Panc1 (cell line): ENCODE results near the gene C12orf56. TPM values are rescaled to one million over a fixed set of nuclear protein-coding genes. Genes with fewer than 3 reads are reported as not detected.

Experiments used
- ATAC-seq: fragments of 200-7000 bp; cut with Tn5 transposase; 2 replicates; pipeline ENCODE4 v1.9.1; 2020; ENCODE audit warnings: mild to moderate bottlenecking, moderate library complexity
- Bru-seq: library from RNA; stranded (reverse); fragments of 400-500 nt; gene quantifications from one replicate; lab custom pipeline; 2021; lab: Mats Ljungman, UMichigan
- BruChase-seq, 2 experiments: library from RNA; stranded (reverse); fragments of 400-500 nt; gene quantifications; one replicate each; lab custom pipeline; 2021; lab: Mats Ljungman, UMichigan
- BruUV-seq: library from RNA; stranded (reverse); fragments of 400-500 nt; replicated peaks from 2 replicates; lab custom pipeline; 2021; lab: Mats Ljungman, UMichigan
- CTCF ChIA-PET: fragments of 300-600 bp; sonication (Branson Sonifier 250); formaldehyde crosslinking; loops from one replicate; lab custom pipeline; 2022; ENCODE audit warnings: antibody characterized with exemption; lab: Charles Lee
- POLR2A ChIA-PET: fragments of 300-600 bp; sonication (Branson Sonifier 250); formaldehyde crosslinking; loops from one replicate; lab custom pipeline; 2022; ENCODE audit warnings: antibody characterized with exemption; lab: Charles Lee
- DNase-seq: peaks from one replicate; pipeline ENCODE4 v3.0.0-alpha.2; 2010; ENCODE audit warnings: low read depth, low spot score
- H3K27ac ChIP-seq: 2 replicates; pipeline ENCODE4 v1.5.1; 2011; ENCODE audit warnings: mild to moderate bottlenecking, low read length, inconsistent platforms
- H3K27me3 ChIP-seq: fragments of 200-500 bp; sonication (Bioruptor generic); 2 replicates; pipeline ENCODE4 v1.6.0; 2014; ENCODE audit warnings: low read length, inconsistent platforms; ENCODE audit not compliant: control insufficient read depth, insufficient read depth
- H3K36me3 ChIP-seq: fragments of 200-500 bp; sonication (Bioruptor generic); 2 replicates; pipeline ENCODE4 v1.5.1; 2014; ENCODE audit warnings: inconsistent platforms, mild to moderate bottlenecking, low read length, moderate library complexity; ENCODE audit not compliant: control insufficient read depth, insufficient read depth
- H3K4me1 ChIP-seq: 2 replicates; pipeline ENCODE4 v1.5.1; 2011; ENCODE audit warnings: inconsistent platforms, mild to moderate bottlenecking, low read length, moderate library complexity; ENCODE audit not compliant: control insufficient read depth, insufficient read depth
- H3K4me3 ChIP-seq, 2 experiments: 2 replicates each; pipeline ENCODE4 v1.5.1; 2011 to 2012; ENCODE audit warnings: low read depth in 2 of 2, low read length in 2 of 2, mild to moderate bottlenecking in 2 of 2, inconsistent platforms in 1 of 2, moderate library complexity in 1 of 2
- H3K9me3 ChIP-seq: fragments of 200-500 bp; sonication (Bioruptor generic); 2 replicates; pipeline ENCODE4 v1.5.1; 2014; ENCODE audit warnings: low read depth, mild to moderate bottlenecking, inconsistent platforms, low read length, moderate library complexity; ENCODE audit not compliant: control insufficient read depth, insufficient read depth
- POLR2AphosphoS5 ChIP-seq: IDR thresholded peaks from 2 replicates; pipeline ENCODE4 v1.6.1; 2012; ENCODE audit warnings: mild to moderate bottlenecking, low read depth, low read length, moderate library complexity
- SIN3A ChIP-seq: IDR thresholded peaks from 2 replicates; pipeline ENCODE4 v1.6.1; 2012; ENCODE audit warnings: low read depth, mild to moderate bottlenecking, low read length, moderate library complexity, borderline replicate concordance; ENCODE audit not compliant: insufficient read depth
- TCF7L2 ChIP-seq: IDR thresholded peaks from 2 replicates; pipeline ENCODE4 v1.6.1; 2011; ENCODE audit warnings: mild to moderate bottlenecking, low read depth, low read length, inconsistent platforms
- in situ Hi-C: cut with HindIII; loops from 2 replicates; pipeline ENCODE4 v1.10.0; 2016; ENCODE audit warnings: low sequenced_read_pairs, low pct_unique_long_range_greater_than_20kb
- intact Hi-C: fragments of 100-400 bp; cut with micrococcal nuclease; formaldehyde crosslinking; loops from one replicate; pipeline ENCODE4 v1.10.0; 2022; ENCODE audit not compliant: unreplicated experiment
- long read RNA-seq: library from polyadenylated mRNA; unstranded; transcript quantifications from one replicate; pipeline ENCODE4 v2.0.0, GENCODE V29; 2021; ENCODE audit not compliant: unreplicated experiment
- polyA plus RNA-seq: library from polyadenylated mRNA; unstranded; fragments of >200 nt; gene quantifications from one replicate; pipeline ENCODE4 v1.2.1, GENCODE V29; 2012; ENCODE audit warnings: missing spikeins; ENCODE audit not compliant: insufficient read length
- total RNA-seq: library from RNA; stranded (reverse); gene quantifications from one replicate; pipeline ENCODE4 v1.2.1, GENCODE V29; 2021; ENCODE audit not compliant: unreplicated experiment
- TF ChIP-seq, protein P1 (sequence below), 2 experiments: IDR thresholded peaks; 2 replicates each; pipeline ENCODE4 v1.6.1; 2011 to 2012; ENCODE audit warnings: low read depth in 2 of 2, control low read depth in 1 of 2, low read length in 1 of 2, mild to moderate bottlenecking in 1 of 2, moderate library complexity in 1 of 2; ENCODE audit not compliant: insufficient read depth in 1 of 2
- TF ChIP-seq, protein P2 (sequence below): fragments of 450-650 bp; IDR thresholded peaks from 2 replicates; pipeline ENCODE4 v1.5.1; 2017; ENCODE audit warnings: mild to moderate bottlenecking

C12orf56 gene, protein sequence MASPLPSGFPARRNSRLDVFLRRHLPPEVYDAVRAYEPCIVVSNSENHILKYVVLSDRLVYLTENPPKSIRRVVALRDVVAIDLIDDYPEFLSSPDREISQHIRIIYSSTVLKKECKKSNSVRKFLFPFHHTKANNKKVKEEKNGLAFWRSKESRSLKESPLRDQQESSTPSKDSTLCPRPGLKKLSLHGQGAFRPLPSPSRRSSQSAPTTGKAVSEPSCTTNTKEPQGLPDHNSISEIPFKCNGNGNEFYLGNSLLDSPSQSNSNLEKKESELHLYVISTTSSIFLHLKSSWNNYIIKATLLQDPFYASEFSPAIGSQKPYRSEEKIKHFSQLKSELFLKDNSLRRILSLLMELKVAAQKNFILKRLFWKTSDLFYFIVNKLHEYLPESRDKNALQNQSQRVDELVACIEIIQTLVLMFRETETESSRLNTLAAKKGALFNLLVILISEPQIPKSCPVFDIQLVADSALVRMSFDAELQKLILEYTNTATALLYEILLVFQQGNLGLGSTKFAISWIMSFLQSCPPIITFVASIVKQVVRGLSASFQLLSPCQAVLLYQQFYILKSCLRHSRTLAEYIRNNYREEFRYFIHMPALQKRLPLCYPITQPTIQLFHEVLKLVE
- 2.8 TPM for total RNA-seq
- 2.3 TPM for polyA plus RNA-seq
- percentile 49 among the genes with signal in this experiment for Bru-seq, nascent RNA
- percentile 47 among the genes with signal in this experiment for BruChase-seq, experiment 1, labeled RNA remaining after a 2-hour chase
- BruChase-seq, experiment 2, labeled RNA remaining after a 6-hour chase: percentile 41 among the genes with signal in this experiment
- long read RNA-seq, partial matches to known transcripts: 2 of 9 reads
- long read RNA-seq, other reads (novel, unspliced or antisense): 4 of 9 reads

DNA sequence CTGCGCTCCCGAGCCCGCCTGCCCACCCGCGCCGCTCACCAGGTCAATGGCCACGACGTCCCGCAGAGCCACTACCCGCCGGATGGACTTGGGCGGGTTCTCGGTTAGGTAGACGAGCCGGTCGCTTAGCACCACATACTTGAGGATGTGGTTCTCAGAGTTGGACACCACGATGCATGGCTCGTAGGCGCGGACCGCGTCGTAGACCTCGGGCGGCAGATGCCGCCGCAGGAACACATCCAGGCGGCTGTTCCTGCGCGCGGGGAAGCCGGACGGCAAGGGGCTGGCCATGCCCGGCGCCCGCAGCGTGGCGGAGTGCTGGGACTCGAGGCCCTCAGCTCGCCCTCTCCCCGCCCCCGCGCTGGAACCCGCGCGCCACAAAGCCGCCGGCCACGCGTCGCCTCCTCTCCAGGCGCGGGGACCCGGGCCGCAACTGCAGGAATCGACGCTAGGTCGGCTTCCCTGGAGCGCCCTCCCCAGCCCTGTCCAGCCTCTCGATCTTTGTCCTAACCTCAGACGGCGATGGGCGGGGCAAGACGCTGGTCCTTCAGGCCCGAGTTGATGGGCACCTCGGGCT is at the start of gene C12orf56:
TSS of gene C12orf56 (minus strand) at position 484 of the 577 bp plus-strand sequence. CDS start at position 291, 193 bp downstream.
- ChIA-PET CTCF (interaction anchor here (0.5 to 0.7 kb wide), 2 partner anchors 76 to 542 kb away, joined by 3 read pairs; no protein-coding TSS in a partner anchor), POLR2A (no interaction called here)
- Histone ChIP-seq H3K9me3 (no peaks in the 10 kb centered on the region), H3K36me3 (no peaks in the 10 kb centered on the region), H3K27ac (peak within 1 kb of the TSS; percentile 62), H3K27me3 (no peaks in the 10 kb centered on the region), H3K4me1 (peaks cover 7% of the 10 kb centered on the region), H3K4me3 (peak within 1 kb of the TSS; percentile 52 to 64)
- TF ChIP-seq SIN3A (no peak), POLR2AphosphoS5 (0 out of 2 replicates have a peak, but pooled peaks have one; percentile 29), TCF7L2 (no peak)
- TF ChIP-seq, protein P1, sequence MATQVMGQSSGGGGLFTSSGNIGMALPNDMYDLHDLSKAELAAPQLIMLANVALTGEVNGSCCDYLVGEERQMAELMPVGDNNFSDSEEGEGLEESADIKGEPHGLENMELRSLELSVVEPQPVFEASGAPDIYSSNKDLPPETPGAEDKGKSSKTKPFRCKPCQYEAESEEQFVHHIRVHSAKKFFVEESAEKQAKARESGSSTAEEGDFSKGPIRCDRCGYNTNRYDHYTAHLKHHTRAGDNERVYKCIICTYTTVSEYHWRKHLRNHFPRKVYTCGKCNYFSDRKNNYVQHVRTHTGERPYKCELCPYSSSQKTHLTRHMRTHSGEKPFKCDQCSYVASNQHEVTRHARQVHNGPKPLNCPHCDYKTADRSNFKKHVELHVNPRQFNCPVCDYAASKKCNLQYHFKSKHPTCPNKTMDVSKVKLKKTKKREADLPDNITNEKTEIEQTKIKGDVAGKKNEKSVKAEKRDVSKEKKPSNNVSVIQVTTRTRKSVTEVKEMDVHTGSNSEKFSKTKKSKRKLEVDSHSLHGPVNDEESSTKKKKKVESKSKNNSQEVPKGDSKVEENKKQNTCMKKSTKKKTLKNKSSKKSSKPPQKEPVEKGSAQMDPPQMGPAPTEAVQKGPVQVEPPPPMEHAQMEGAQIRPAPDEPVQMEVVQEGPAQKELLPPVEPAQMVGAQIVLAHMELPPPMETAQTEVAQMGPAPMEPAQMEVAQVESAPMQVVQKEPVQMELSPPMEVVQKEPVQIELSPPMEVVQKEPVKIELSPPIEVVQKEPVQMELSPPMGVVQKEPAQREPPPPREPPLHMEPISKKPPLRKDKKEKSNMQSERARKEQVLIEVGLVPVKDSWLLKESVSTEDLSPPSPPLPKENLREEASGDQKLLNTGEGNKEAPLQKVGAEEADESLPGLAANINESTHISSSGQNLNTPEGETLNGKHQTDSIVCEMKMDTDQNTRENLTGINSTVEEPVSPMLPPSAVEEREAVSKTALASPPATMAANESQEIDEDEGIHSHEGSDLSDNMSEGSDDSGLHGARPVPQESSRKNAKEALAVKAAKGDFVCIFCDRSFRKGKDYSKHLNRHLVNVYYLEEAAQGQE (IDR thresholded peaks at IDR 0.05; ENCODE audit: insufficient read depth in 1 of 2, low read depth in 2 of 2, low read length in 1 of 2): 0 out of 4 replicates have a peak, but pooled peaks of 1 of the 2 experiments have one; percentile 35
- TF ChIP-seq, protein P2, sequence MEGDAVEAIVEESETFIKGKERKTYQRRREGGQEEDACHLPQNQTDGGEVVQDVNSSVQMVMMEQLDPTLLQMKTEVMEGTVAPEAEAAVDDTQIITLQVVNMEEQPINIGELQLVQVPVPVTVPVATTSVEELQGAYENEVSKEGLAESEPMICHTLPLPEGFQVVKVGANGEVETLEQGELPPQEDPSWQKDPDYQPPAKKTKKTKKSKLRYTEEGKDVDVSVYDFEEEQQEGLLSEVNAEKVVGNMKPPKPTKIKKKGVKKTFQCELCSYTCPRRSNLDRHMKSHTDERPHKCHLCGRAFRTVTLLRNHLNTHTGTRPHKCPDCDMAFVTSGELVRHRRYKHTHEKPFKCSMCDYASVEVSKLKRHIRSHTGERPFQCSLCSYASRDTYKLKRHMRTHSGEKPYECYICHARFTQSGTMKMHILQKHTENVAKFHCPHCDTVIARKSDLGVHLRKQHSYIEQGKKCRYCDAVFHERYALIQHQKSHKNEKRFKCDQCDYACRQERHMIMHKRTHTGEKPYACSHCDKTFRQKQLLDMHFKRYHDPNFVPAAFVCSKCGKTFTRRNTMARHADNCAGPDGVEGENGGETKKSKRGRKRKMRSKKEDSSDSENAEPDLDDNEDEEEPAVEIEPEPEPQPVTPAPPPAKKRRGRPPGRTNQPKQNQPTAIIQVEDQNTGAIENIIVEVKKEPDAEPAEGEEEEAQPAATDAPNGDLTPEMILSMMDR: peak; percentile 53
- BruUV-seq: no TSS peak
- intact Hi-C loops (loop anchor here (5.0 kb wide), 1 partner anchor 563 kb away; no protein-coding TSS in a partner anchor), in situ Hi-C loops (no loop called here)
- peak; percentile 95 for ATAC-seq
- DNase-seq: no peak

DNA sequence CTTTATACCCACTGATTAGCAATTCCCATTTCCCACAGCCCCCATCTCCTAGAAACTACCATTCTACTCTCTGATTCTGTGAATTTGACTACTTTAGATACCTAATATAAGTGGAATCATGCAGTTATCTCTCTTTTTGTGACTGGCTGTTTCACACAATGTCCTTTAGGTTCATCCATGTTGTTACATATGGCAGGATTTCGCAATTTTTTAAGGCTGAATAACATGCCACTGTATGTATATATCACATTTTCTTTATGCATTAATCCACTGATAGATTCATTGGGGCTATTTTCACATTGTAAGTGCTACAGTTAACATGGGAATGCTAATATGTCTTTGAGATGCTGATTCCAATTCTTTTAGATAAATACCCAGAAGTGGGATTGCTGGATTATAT is 49.5 kb upstream of the C12orf56 start:
- H3K27ac ChIP-seq: no peak overlapping the region
- no peak overlapping the region for H3K4me3 ChIP-seq
- ATAC-seq (no peak), DNase-seq (no peak)
- TF ChIP-seq, protein P2: no peak
- TF ChIP-seq POLR2AphosphoS5 (no peak), SIN3A (no peak), TCF7L2 (no peak)
- TF ChIP-seq, protein P1 (IDR thresholded peaks at IDR 0.05; ENCODE audit: insufficient read depth in 1 of 2, low read depth in 2 of 2, low read length in 1 of 2): no peak
- H3K4me1 ChIP-seq: no peaks in the 10 kb centered on the region
- in situ Hi-C loops: no loop called here
- H3K27me3 ChIP-seq: no peaks in the 10 kb centered on the region
- BruUV-seq: no TSS peak
- POLR2A ChIA-PET: interaction anchor here (0.5 kb wide), 1 partner anchor 11 kb away, joined by 3 read pairs; no protein-coding TSS in a partner anchor
- CTCF ChIA-PET: no interaction called here
- intact Hi-C loops: no loop called here
- no peaks in the 10 kb centered on the region for H3K9me3 ChIP-seq
- H3K36me3 ChIP-seq: peaks cover 36% of the 10 kb centered on the region
